Caco-2 (cell line): Measurements from ENCODE around the gene KCNIP1. TPM values are rescaled to one million over a fixed set of nuclear protein-coding genes. Genes with fewer than 3 reads are reported as not detected.

Experiments
- BruUV-seq: library from RNA; stranded (reverse); fragments of 400-500 nt; replicated peaks from 2 replicates; lab custom pipeline; 2021; lab: Mats Ljungman, UMichigan
- CTCF ChIA-PET: fragments of 300-600 bp; sonication (Branson Sonifier 250); formaldehyde crosslinking; loops from one replicate; lab custom pipeline; 2022; ENCODE audit warnings: antibody characterized with exemption; lab: Charles Lee
- POLR2A ChIA-PET: fragments of 300-600 bp; sonication (Branson Sonifier 250); formaldehyde crosslinking; loops from one replicate; lab custom pipeline; 2022; ENCODE audit warnings: antibody characterized with exemption; lab: Charles Lee
- DNase-seq, 2 experiments: peaks; one replicate each; pipeline versions ENCODE4 v3.0.0 to v3.0.0-alpha.2; 2020 to 2022
- H3K27me3 ChIP-seq: replicated peaks from 2 replicates; pipeline ENCODE4 v1.6.0; 2011; ENCODE audit warnings: low read length; ENCODE audit not compliant: control insufficient read depth, insufficient read depth
- H3K36me3 ChIP-seq: 2 replicates; pipeline ENCODE4 v1.5.1; 2011; ENCODE audit warnings: low read length; ENCODE audit not compliant: control insufficient read depth, insufficient read depth
- H3K4me1 ChIP-seq: fragments of 250-450 bp; sonication (Bioruptor Pico); 2 replicates; pipeline ENCODE4 v1.5.1; 2020; ENCODE audit warnings: mild to moderate bottlenecking
- H3K4me3 ChIP-seq: 2 replicates; pipeline ENCODE4 v1.5.1; 2011; ENCODE audit warnings: low read depth, mild to moderate bottlenecking, control low read depth, low read length
- H3K9me3 ChIP-seq: fragments of 250-450 bp; sonication (Bioruptor Pico); 2 replicates; pipeline ENCODE4 v1.5.1; 2020; ENCODE audit warnings: mild to moderate bottlenecking, moderate library complexity
- H3K27ac Mint-ChIP-seq: one replicate; pipeline ENCODE4 v1.8.0; 2022; ENCODE audit warnings: mixed read lengths; ENCODE audit not compliant: unreplicated experiment
- H3K27me3 Mint-ChIP-seq: one replicate; pipeline ENCODE4 v1.8.0; 2022; ENCODE audit warnings: mixed read lengths; ENCODE audit not compliant: insufficient read depth, unreplicated experiment
- H3K36me3 Mint-ChIP-seq: one replicate; pipeline ENCODE4 v1.8.0; 2022; ENCODE audit warnings: mild to moderate bottlenecking, mixed read lengths; ENCODE audit not compliant: insufficient read depth, unreplicated experiment
- H3K4me1 Mint-ChIP-seq: one replicate; pipeline ENCODE4 v1.8.0; 2022; ENCODE audit warnings: low read depth, mixed read lengths; ENCODE audit not compliant: unreplicated experiment
- H3K4me3 Mint-ChIP-seq: one replicate; pipeline ENCODE4 v1.8.0; 2022; ENCODE audit warnings: mild to moderate bottlenecking, moderate library complexity, mixed read lengths; ENCODE audit not compliant: unreplicated experiment
- H3K9me3 Mint-ChIP-seq: one replicate; pipeline ENCODE4 v1.8.0; 2022; ENCODE audit warnings: mixed read lengths; ENCODE audit not compliant: unreplicated experiment
- CTCF ChIP-seq, 2 experiments: fragments of 200-600 bp in 1 of 2; IDR thresholded peaks; 1 replicate in 1 of 2; 2 replicates in 1 of 2; pipeline versions ENCODE4 v1.5.1 to v1.8.0; 2011 to 2022; ENCODE audit warnings: antibody characterized with exemption in 1 of 2, control low read depth in 1 of 2, inconsistent platforms in 1 of 2, low read depth in 1 of 2, low read length in 1 of 2, mild to moderate bottlenecking in 1 of 2, moderate library complexity in 1 of 2; ENCODE audit not compliant: insufficient read depth in 1 of 2, severe bottlenecking in 1 of 2, unreplicated experiment in 1 of 2
- intact Hi-C: fragments of 100-400 bp; cut with micrococcal nuclease; formaldehyde crosslinking; loops from one replicate; pipeline ENCODE4 v1.10.0; 2022; ENCODE audit not compliant: unreplicated experiment
- total RNA-seq: library from RNA; stranded (reverse); gene quantifications from 2 replicates; pipeline ENCODE4 v1.2.3, GENCODE V29; 2022

KCNIP1 gene
- total RNA-seq, 1 experiment from 2014 or later: not detected

- intact Hi-C loops: no loop called here
- TF ChIP-seq CTCF (IDR thresholded peaks at IDR 0.05; ENCODE audit: insufficient read depth in 1 of 2, low read depth in 1 of 2, low read length in 1 of 2, severe bottlenecking in 1 of 2, unreplicated experiment in 1 of 2): no peak
- Histone ChIP-seq H3K4me3 (no peak overlapping the region), H3K9me3 (no peaks in the 10 kb centered on the region), H3K27me3 (no peaks in the 10 kb centered on the region; the same call in 1 of the 2 replicates), H3K4me1 (no peaks in the 10 kb centered on the region), H3K36me3 (no peaks in the 10 kb centered on the region)
- H3K27ac Mint-ChIP-seq: no peak overlapping the region
- no peak for DNase-seq
- H3K36me3 Mint-ChIP-seq: no peaks in the 10 kb centered on the region
- POLR2A ChIA-PET: no interaction called here
- CTCF ChIA-PET: no interaction called here
- no peaks in the 10 kb centered on the region for H3K9me3 Mint-ChIP-seq
- no peaks in the 10 kb centered on the region for H3K4me1 Mint-ChIP-seq
- no peak overlapping the region for H3K4me3 Mint-ChIP-seq
- H3K27me3 Mint-ChIP-seq: peaks cover 19% of the 10 kb centered on the region
- no TSS peak for BruUV-seq
Measured at GRCh38 chr5:170701334-170701733, 197.5 kb downstream of the KCNIP1 start.

GRCh38 chr5:170704417-170705192 lies 200.8 kb downstream of the KCNIP1 start:
- CTCF ChIA-PET: interaction anchor here (0.6 kb wide), 1 partner anchor 44 kb away, joined by 3 read pairs; no protein-coding TSS in a partner anchor
- H3K27me3 ChIP-seq: no peaks in the 10 kb centered on the region; the same call in 1 of the 2 replicates
- DNase-seq: no peak
- no peaks in the 10 kb centered on the region for H3K36me3 Mint-ChIP-seq
- peaks cover 18% of the 10 kb centered on the region for H3K27me3 Mint-ChIP-seq
- POLR2A ChIA-PET: no interaction called here
- BruUV-seq: no TSS peak
- H3K4me3 Mint-ChIP-seq: no peak overlapping the region
- no peaks in the 10 kb centered on the region for H3K4me1 ChIP-seq
- H3K9me3 ChIP-seq: peaks cover 8% of the 10 kb centered on the region
- TF ChIP-seq CTCF (IDR thresholded peaks at IDR 0.05; ENCODE audit: insufficient read depth in 1 of 2, low read depth in 1 of 2, low read length in 1 of 2, severe bottlenecking in 1 of 2, unreplicated experiment in 1 of 2): no peak
- no peak overlapping the region for H3K4me3 ChIP-seq
- intact Hi-C loops: no loop called here
- no peaks in the 10 kb centered on the region for H3K4me1 Mint-ChIP-seq
- peaks cover 5% of the 10 kb centered on the region for H3K9me3 Mint-ChIP-seq
- no peak overlapping the region for H3K27ac Mint-ChIP-seq
- H3K36me3 ChIP-seq: no peaks in the 10 kb centered on the region

DNA sequence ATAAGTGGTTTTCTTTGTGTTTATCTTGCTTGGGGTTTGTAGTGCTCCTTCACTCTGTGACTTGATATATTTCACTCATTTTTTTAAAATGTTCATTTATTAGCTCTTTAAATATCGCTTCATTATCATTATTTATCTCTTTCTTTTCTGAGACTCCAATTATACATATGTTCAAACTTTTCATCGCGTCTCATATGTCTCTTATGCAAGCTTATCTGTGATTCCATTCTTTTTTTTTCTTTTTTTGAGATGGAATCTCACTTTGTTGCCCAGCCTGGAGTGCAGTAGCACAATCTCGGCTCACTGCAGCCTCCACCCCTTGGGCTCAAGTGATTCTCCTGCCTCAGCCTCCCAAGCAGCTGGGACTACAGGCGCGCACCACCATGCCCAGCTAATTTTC lies 205.8 kb downstream of the KCNIP1 start:
- no peak overlapping the region for H3K27ac Mint-ChIP-seq
- peaks cover 9% of the 10 kb centered on the region for H3K9me3 ChIP-seq
- CTCF ChIA-PET: no interaction called here
- BruUV-seq: no TSS peak
- peaks cover 20% of the 10 kb centered on the region for H3K9me3 Mint-ChIP-seq
- DNase-seq: no peak
- H3K36me3 Mint-ChIP-seq: no peaks in the 10 kb centered on the region
- H3K4me1 ChIP-seq: no peaks in the 10 kb centered on the region
- H3K27me3 ChIP-seq: no peaks in the 10 kb centered on the region; the same call in 1 of the 2 replicates
- H3K36me3 ChIP-seq: no peaks in the 10 kb centered on the region
- H3K4me3 ChIP-seq: no peak overlapping the region
- H3K4me1 Mint-ChIP-seq: no peaks in the 10 kb centered on the region
- H3K27me3 Mint-ChIP-seq: peaks cover 13% of the 10 kb centered on the region
- no peak overlapping the region for H3K4me3 Mint-ChIP-seq
- POLR2A ChIA-PET: no interaction called here
- TF ChIP-seq CTCF (IDR thresholded peaks at IDR 0.05; ENCODE audit: insufficient read depth in 1 of 2, low read depth in 1 of 2, low read length in 1 of 2, severe bottlenecking in 1 of 2, unreplicated experiment in 1 of 2): no peak
- intact Hi-C loops: no loop called here
